Hepatocyte (in vitro differentiated cells): ENCODE measurements around the gene SNED1. TPM values are rescaled to one million over a fixed set of nuclear protein-coding genes. Genes with fewer than 3 reads are reported as not detected.

Experiments
- DNase-seq: peaks from one replicate; pipeline ENCODE4 v3.0.0-alpha.2; 2016; ENCODE audit warnings: low spot score
- H2AFZ ChIP-seq: fragments of 200-600 bp; sonication (generic); 2 replicates; pipeline ENCODE4 v1.6.0; 2016; ENCODE audit warnings: antibody characterized with exemption, mild to moderate bottlenecking
- H3K27ac ChIP-seq: fragments of 200-600 bp; sonication (generic); 2 replicates; pipeline ENCODE4 v1.5.1; 2016; ENCODE audit warnings: mild to moderate bottlenecking
- H3K27me3 ChIP-seq: fragments of 200-600 bp; sonication (generic); 2 replicates; pipeline ENCODE4 v1.6.1; 2016
- H3K36me3 ChIP-seq: fragments of 200-600 bp; sonication (generic); replicated peaks from 2 replicates; pipeline ENCODE4 v1.5.1; 2016; ENCODE audit warnings: low read depth; ENCODE audit not compliant: insufficient read depth
- H3K4me1 ChIP-seq: fragments of 200-600 bp; sonication (generic); 2 replicates; pipeline ENCODE4 v1.5.1; 2016; ENCODE audit warnings: mild to moderate bottlenecking, moderate library complexity; ENCODE audit not compliant: insufficient read depth
- H3K4me2 ChIP-seq: fragments of 200-600 bp; sonication (generic); 2 replicates; pipeline ENCODE4 v1.6.0; 2016
- H3K4me3 ChIP-seq: fragments of 200-600 bp; sonication (generic); 2 replicates; pipeline ENCODE4 v1.5.1; 2016; ENCODE audit warnings: mild to moderate bottlenecking
- H3K79me2 ChIP-seq: fragments of 200-600 bp; sonication (generic); 2 replicates; pipeline ENCODE4 v1.6.0; 2017; ENCODE audit warnings: mild to moderate bottlenecking
- H3K9me2 ChIP-seq: fragments of 200-600 bp; sonication (generic); replicated peaks from 2 replicates; pipeline ENCODE4 v1.6.0; 2017; ENCODE audit warnings: mild to moderate bottlenecking; ENCODE audit not compliant: insufficient read depth
- H3K9me3 ChIP-seq: fragments of 200-600 bp; sonication (generic); 2 replicates; pipeline ENCODE4 v1.5.1; 2016; ENCODE audit warnings: low read depth, mild to moderate bottlenecking
- H4K20me1 ChIP-seq: fragments of 200-600 bp; sonication (generic); 2 replicates; pipeline ENCODE4 v1.6.0; 2016; ENCODE audit warnings: mild to moderate bottlenecking; ENCODE audit not compliant: insufficient read depth, poor library complexity, severe bottlenecking
- CTCF ChIP-seq: fragments of 200-600 bp; sonication (generic); IDR thresholded peaks from 2 replicates; pipeline ENCODE4 v1.5.1; 2016; ENCODE audit warnings: antibody characterized with exemption, mild to moderate bottlenecking; ENCODE audit not compliant: poor library complexity
- EZH2 ChIP-seq: fragments of 200-600 bp; sonication (generic); IDR thresholded peaks from 2 replicates; pipeline ENCODE4 v1.6.1; 2016; ENCODE audit warnings: antibody characterized with exemption, mild to moderate bottlenecking, borderline replicate concordance
- EZH2phosphoT487 ChIP-seq: fragments of 200-600 bp; sonication (generic); IDR thresholded peaks from one replicate; pipeline ENCODE4 v1.6.1; 2018; ENCODE audit warnings: antibody characterized with exemption, mild to moderate bottlenecking, low read depth, moderate library complexity; ENCODE audit not compliant: unreplicated experiment, severe bottlenecking
- WGBS: methylation state at CpG from one replicate; pipeline ENCODE4 v1.1.6; 2016; ENCODE audit warnings: low lambda C conversion rate; ENCODE audit errors: missing lambda C conversion rate; 5-methylcytosine and 5-hydroxymethylcytosine counted together
- polyA plus RNA-seq: library from polyadenylated mRNA; unstranded; fragments of >200 nt; fragmentation: Nextera tagmentation; extraction: Ambion mirVana; gene quantifications from 2 replicates; pipeline ENCODE4 v1.2.1, GENCODE V29; 2016
- total RNA-seq: library from RNA; depleted of rRNA; stranded (reverse); fragments of >200 nt; gene quantifications from 2 replicates; pipeline ENCODE4 v1.2.3, GENCODE V29; 2014

The SNED1 gene
- total and polyA plus RNA-seq, 2 experiments from 2014 or later, result 4.6 to 6.5 TPM

- TF ChIP-seq EZH2phosphoT487, result no peak
- TF ChIP-seq EZH2, result no peak
- TF ChIP-seq CTCF, result no peak
- 95% methylated on average over 16 of the region's 16 CpGs for WGBS
- Histone ChIP-seq H3K9me3 (no peaks in the 10 kb centered on the region), H3K4me2 (no peak overlapping the region), H3K79me2 (no peaks in the 10 kb centered on the region), H3K27ac (no peak overlapping the region), H3K36me3 (no peaks in the 10 kb centered on the region), H2AFZ (no peak overlapping the region), H3K27me3 (no peaks in the 10 kb centered on the region), H4K20me1 (no peaks in the 10 kb centered on the region), H3K4me3 (no peak overlapping the region), H3K9me2 (no peaks in the 10 kb centered on the region), H3K4me1 (no peaks in the 10 kb centered on the region)
- no peak for DNase-seq
These were observed 125.6 kb downstream of the SNED1 start for GRCh38 chr2:241123816-241124536.

- H4K20me1 ChIP-seq, result no peaks in the 10 kb centered on the region
- no peaks in the 10 kb centered on the region for H3K9me2 ChIP-seq
- WGBS, result 100% methylated on average over 13 of the region's 13 CpGs
- TF ChIP-seq EZH2phosphoT487 (no peak), CTCF (no peak), EZH2 (no peak)
- no peaks in the 10 kb centered on the region for H3K9me3 ChIP-seq
- H3K4me1 ChIP-seq, result no peaks in the 10 kb centered on the region
- H3K27me3 ChIP-seq, result no peaks in the 10 kb centered on the region
- H3K36me3 ChIP-seq, result no peaks in the 10 kb centered on the region
- H3K4me2 ChIP-seq, result no peak overlapping the region
- no peak for DNase-seq
- no peak overlapping the region for H2AFZ ChIP-seq
- H3K27ac ChIP-seq, result no peak overlapping the region
- H3K4me3 ChIP-seq, result no peak overlapping the region
- H3K79me2 ChIP-seq, result no peaks in the 10 kb centered on the region
These were observed 127.2 kb downstream of the SNED1 start for GRCh38 chr2:241125626-241126025.

GRCh38 chr2:241126201-241126611, 127.8 kb downstream of the SNED1 start:
- DNase-seq, result no peak
- TF ChIP-seq CTCF (no peak), EZH2phosphoT487 (no peak), EZH2 (no peak)
- Histone ChIP-seq H3K27me3 (no peaks in the 10 kb centered on the region), H3K79me2 (no peaks in the 10 kb centered on the region), H3K4me1 (no peaks in the 10 kb centered on the region), H3K9me2 (no peaks in the 10 kb centered on the region), H3K27ac (no peak overlapping the region), H2AFZ (no peak overlapping the region), H3K4me2 (no peak overlapping the region), H3K4me3 (no peak overlapping the region), H3K9me3 (no peaks in the 10 kb centered on the region), H3K36me3 (no peaks in the 10 kb centered on the region), H4K20me1 (no peaks in the 10 kb centered on the region)
- 98% methylated on average over 21 of the region's 21 CpGs for WGBS

- Histone ChIP-seq H3K4me1 (no peaks in the 10 kb centered on the region), H3K27me3 (no peaks in the 10 kb centered on the region), H3K4me2 (no peak overlapping the region), H2AFZ (no peak overlapping the region), H3K27ac (no peak overlapping the region), H4K20me1 (no peaks in the 10 kb centered on the region), H3K9me2 (no peaks in the 10 kb centered on the region), H3K36me3 (no peaks in the 10 kb centered on the region), H3K4me3 (no peak overlapping the region), H3K79me2 (no peaks in the 10 kb centered on the region), H3K9me3 (no peaks in the 10 kb centered on the region)
- no peak for TF ChIP-seq CTCF
- TF ChIP-seq EZH2, result no peak
- no peak for TF ChIP-seq EZH2phosphoT487
- DNase-seq, result no peak
- WGBS, result 97% methylated on average over 18 of the region's 18 CpGs
These were observed 128.4 kb downstream of the SNED1 start for GRCh38 chr2:241126771-241127202.
